Suprapubic skin (tissue), 4 donors: Measurements from ENCODE around the gene ARCN1. TPM values are rescaled to one million over a fixed set of nuclear protein-coding genes. Genes with fewer than 3 reads are reported as not detected.

Source experiments
- DNase-seq, 2 donors: peaks; one replicate each; pipeline ENCODE4 v3.0.0-alpha.2; 2019; ENCODE audit warnings: low spot score in 2 of 2
- H3K27ac ChIP-seq: fragments of 200-600 bp; sonication (generic); one replicate; pipeline ENCODE4 v1.5.1; 2019
- H3K27me3 ChIP-seq: fragments of 200-600 bp; sonication (generic); one replicate; pipeline ENCODE4 v1.5.1; 2019
- H3K36me3 ChIP-seq: fragments of 200-600 bp; sonication (generic); one replicate; pipeline ENCODE4 v1.5.1; 2019
- H3K4me1 ChIP-seq: fragments of 200-600 bp; sonication (generic); one replicate; pipeline ENCODE4 v1.5.1; 2019
- H3K4me3 ChIP-seq: fragments of 200-600 bp; sonication (generic); one replicate; pipeline ENCODE4 v1.5.1; 2019; ENCODE audit warnings: mild to moderate bottlenecking
- H3K9me3 ChIP-seq: fragments of 200-600 bp; sonication (generic); one replicate; pipeline ENCODE4 v1.5.1; 2019
- EP300 ChIP-seq: sonication (generic); formaldehyde crosslinking; IDR thresholded peaks from one replicate; pipeline ENCODE4 v1.6.1; 2017; ENCODE audit warnings: antibody characterized with exemption
- POLR2A ChIP-seq, 2 donors: fragments of 450-650 bp; IDR thresholded peaks; one replicate each; pipeline ENCODE4 v1.6.1; 2017; ENCODE audit warnings: antibody characterized with exemption in 2 of 2, mild to moderate bottlenecking in 2 of 2, moderate library complexity in 2 of 2
- POLR2AphosphoS5 ChIP-seq, 3 donors: sonication (generic); formaldehyde crosslinking; IDR thresholded peaks; one replicate each; pipeline ENCODE4 v1.6.1; 2017; ENCODE audit warnings: antibody characterized with exemption in 3 of 3
- WGBS: methylation state at CpG from one replicate; pipeline ENCODE4 v1.1.5; 2018; 5-methylcytosine and 5-hydroxymethylcytosine counted together
- total RNA-seq, 4 donors: library from RNA; depleted of rRNA; stranded (reverse); fragments of >200 nt; gene quantifications; one replicate each; pipeline ENCODE4 v1.1.0, GENCODE V29; 2016
- TF ChIP-seq, protein P1 (sequence below), 2 donors: fragments of 200-600 bp in 1 of 2; fragments of 450-650 bp in 1 of 2; sonication (generic) in 1 of 2; IDR thresholded peaks; one replicate each; pipeline ENCODE4 v1.5.1; 2016 to 2019; ENCODE audit warnings: antibody characterized with exemption in 2 of 2, mild to moderate bottlenecking in 1 of 2, moderate library complexity in 1 of 2

ARCN1 gene
- total RNA-seq, 4 donors from 2014 or later, result 70.3 to 80.7 (median 77.0) TPM

DNA sequence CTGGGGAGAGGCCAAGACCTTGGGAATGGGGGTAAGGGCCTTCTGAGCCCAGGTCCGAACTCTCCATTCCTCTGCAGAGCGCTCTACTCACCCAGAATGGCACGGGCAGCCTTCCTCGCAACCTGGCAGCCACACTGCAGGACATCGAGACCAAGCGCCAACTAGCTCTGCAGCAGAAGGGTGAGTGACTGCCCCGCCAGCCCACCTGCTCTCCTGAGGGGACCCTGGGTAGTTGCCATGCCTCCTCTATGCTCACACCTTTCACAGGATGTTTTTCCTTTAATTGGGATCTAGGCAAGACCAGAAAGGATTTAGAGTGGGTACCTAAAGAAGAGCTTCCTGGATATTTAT, 71.8 kb downstream of the ARCN1 start:
- Histone ChIP-seq H3K4me1 (peaks cover 27% of the 10 kb centered on the region), H3K27me3 (no peaks in the 10 kb centered on the region), H3K27ac (no peak overlapping the region), H3K9me3 (no peaks in the 10 kb centered on the region), H3K4me3 (no peak overlapping the region), H3K36me3 (peaks cover 83% of the 10 kb centered on the region)
- TF ChIP-seq POLR2AphosphoS5 (IDR thresholded peaks at IDR 0.05) (no peak), EP300 (no peak), POLR2A (IDR thresholded peaks at IDR 0.05) (no peak)
- TF ChIP-seq, protein P1, sequence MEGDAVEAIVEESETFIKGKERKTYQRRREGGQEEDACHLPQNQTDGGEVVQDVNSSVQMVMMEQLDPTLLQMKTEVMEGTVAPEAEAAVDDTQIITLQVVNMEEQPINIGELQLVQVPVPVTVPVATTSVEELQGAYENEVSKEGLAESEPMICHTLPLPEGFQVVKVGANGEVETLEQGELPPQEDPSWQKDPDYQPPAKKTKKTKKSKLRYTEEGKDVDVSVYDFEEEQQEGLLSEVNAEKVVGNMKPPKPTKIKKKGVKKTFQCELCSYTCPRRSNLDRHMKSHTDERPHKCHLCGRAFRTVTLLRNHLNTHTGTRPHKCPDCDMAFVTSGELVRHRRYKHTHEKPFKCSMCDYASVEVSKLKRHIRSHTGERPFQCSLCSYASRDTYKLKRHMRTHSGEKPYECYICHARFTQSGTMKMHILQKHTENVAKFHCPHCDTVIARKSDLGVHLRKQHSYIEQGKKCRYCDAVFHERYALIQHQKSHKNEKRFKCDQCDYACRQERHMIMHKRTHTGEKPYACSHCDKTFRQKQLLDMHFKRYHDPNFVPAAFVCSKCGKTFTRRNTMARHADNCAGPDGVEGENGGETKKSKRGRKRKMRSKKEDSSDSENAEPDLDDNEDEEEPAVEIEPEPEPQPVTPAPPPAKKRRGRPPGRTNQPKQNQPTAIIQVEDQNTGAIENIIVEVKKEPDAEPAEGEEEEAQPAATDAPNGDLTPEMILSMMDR (IDR thresholded peaks at IDR 0.05), result no peak
- DNase-seq, result no peak
- 88% methylated on average over 6 of the region's 7 CpGs for WGBS

DNA sequence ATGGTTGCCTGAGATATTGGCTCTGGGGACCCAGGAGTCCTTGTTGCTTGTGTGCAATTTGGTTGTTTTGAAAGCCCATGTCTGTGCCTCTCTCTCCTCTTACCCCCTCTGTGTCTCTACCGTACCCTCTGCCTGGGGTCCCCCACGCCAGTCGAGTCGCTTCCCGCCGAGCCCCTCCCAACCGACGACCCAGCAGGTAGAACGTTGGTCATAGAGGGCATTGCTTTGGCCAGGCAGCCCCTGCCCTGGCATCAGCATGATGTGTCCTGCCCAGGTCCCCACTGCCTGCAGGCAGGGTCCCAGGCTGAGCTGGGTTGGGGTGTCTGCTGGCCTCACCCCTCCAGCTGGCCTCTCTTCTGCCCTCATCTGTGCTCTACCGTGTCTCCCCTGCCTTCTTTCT, 72.3 kb downstream of the ARCN1 start:
- Histone ChIP-seq H3K27me3 (no peaks in the 10 kb centered on the region), H3K27ac (no peak overlapping the region), H3K4me1 (peaks cover 27% of the 10 kb centered on the region), H3K36me3 (peaks cover 83% of the 10 kb centered on the region), H3K9me3 (no peaks in the 10 kb centered on the region), H3K4me3 (no peak overlapping the region)
- TF ChIP-seq POLR2AphosphoS5 (IDR thresholded peaks at IDR 0.05), result no peak
- no peak for TF ChIP-seq POLR2A (IDR thresholded peaks at IDR 0.05)
- TF ChIP-seq EP300, result no peak
- TF ChIP-seq, protein P1 (IDR thresholded peaks at IDR 0.05), result no peak
- DNase-seq, result no peak
- WGBS, result 89% methylated on average over 10 of the region's 10 CpGs

DNA sequence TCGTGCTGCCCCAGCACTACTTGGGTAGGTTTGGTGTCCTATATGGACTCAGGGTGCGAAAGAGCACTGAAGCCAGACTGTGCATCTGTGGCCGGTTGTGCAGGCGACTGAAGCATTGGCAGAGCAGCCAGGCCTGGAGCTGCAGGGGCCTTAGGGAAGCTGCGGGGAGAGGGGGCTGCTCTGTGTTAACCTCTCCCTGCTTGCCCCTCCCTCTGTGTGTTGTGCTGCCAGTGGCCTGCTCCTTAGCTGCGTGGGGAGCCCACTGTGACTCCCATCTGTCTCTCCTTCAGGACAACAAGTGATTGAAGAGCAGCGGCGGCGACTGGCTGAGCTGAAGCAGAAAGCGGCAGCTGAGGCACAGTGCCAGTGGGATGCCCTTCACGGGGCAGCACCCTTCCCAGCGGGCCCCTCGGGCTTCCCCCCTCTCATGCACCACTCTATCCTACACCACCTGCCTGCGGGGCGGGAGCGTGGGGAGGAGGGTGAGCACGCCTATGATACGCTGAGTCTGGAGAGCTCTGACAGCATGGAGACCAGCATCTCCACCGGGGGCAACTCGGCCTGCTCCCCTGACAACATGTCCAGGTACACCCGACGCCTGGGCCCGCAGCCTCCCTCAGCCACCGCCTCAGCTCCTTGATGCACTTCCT, 73.0 kb downstream of the ARCN1 start:
- no peak overlapping the region for H3K4me3 ChIP-seq
- peaks cover 27% of the 10 kb centered on the region for H3K4me1 ChIP-seq
- H3K27ac ChIP-seq, result no peak overlapping the region
- H3K9me3 ChIP-seq, result no peaks in the 10 kb centered on the region
- DNase-seq, result no peak
- no peak for TF ChIP-seq POLR2A (IDR thresholded peaks at IDR 0.05)
- no peak for TF ChIP-seq EP300
- no peak for TF ChIP-seq POLR2AphosphoS5 (IDR thresholded peaks at IDR 0.05)
- TF ChIP-seq, protein P1 (IDR thresholded peaks at IDR 0.05), result no peak
- 91% methylated on average over 21 of the region's 24 CpGs for WGBS
- H3K36me3 ChIP-seq, result peaks cover 83% of the 10 kb centered on the region
- H3K27me3 ChIP-seq, result no peaks in the 10 kb centered on the region

DNA sequence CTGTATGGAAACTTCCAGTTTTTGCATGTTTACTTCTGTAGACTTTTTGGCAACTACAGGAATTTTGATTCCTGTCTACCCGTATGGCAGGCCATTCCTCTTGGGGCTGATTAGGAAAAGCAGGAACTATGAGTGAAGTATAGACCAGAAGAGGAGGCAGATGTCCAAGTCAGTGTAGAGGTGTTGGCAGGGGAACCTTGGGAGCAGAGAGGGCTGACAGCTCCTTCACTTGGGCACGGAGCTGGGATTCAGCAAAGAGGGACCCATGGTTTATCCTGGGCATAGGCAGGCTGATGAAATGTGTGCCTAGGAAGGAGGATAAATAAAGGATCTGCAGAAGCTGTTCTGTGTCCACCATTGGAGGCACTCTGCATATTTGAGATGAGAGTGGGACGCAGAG, 74.2 kb downstream of the ARCN1 start:
- Histone ChIP-seq H3K4me3 (no peak overlapping the region), H3K4me1 (peaks cover 18% of the 10 kb centered on the region), H3K27me3 (no peaks in the 10 kb centered on the region), H3K9me3 (no peaks in the 10 kb centered on the region), H3K36me3 (peaks cover 91% of the 10 kb centered on the region), H3K27ac (no peak overlapping the region)
- whole genome bisulfite sequencing, result 60% methylated on average over 3 of the region's 3 CpGs
- TF ChIP-seq POLR2A (IDR thresholded peaks at IDR 0.05) (no peak), EP300 (no peak), POLR2AphosphoS5 (IDR thresholded peaks at IDR 0.05) (no peak)
- TF ChIP-seq, protein P1 (IDR thresholded peaks at IDR 0.05), result no peak
- no peak for DNase-seq

DNA sequence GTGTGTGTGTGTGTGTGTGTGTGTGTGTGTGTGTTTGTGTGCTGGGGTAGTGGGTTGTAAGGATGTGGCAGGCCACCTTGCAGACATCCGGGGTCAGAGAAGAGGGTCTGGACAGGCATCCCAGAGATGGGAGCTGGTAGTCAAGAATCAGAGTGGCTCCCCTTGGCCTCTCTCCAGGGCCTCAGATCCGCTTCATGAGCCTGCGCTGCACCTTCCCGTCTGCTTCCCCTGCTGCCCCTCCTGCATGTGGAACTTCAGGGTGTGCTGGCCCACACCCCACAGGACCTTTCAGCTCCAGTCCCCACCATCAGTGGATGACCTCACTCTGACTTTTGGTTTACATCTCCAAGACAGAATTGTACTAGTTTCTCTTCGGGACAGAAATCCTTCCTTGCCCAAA, 76.1 kb downstream of the ARCN1 start:
- Histone ChIP-seq H3K4me1 (peaks cover 5% of the 10 kb centered on the region), H3K27ac (no peak overlapping the region), H3K4me3 (no peak overlapping the region), H3K36me3 (peaks cover 96% of the 10 kb centered on the region), H3K27me3 (no peaks in the 10 kb centered on the region), H3K9me3 (no peaks in the 10 kb centered on the region)
- WGBS, result 74% methylated on average over 4 of the region's 5 CpGs
- TF ChIP-seq, protein P1 (IDR thresholded peaks at IDR 0.05), result no peak
- TF ChIP-seq POLR2AphosphoS5 (IDR thresholded peaks at IDR 0.05) (no peak), POLR2A (IDR thresholded peaks at IDR 0.05) (no peak), EP300 (no peak)
- peak in 1 of 2 donors; percentile 55 for DNase-seq
